IMR-90 (cell line): Measurements from ENCODE around the gene CADM3. TPM values are rescaled to one million over a fixed set of nuclear protein-coding genes. Genes with fewer than 3 reads are reported as not detected.

Experiments
- ATAC-seq: fragments of 200-7000 bp; cut with Tn5 transposase; 2 replicates; pipeline ENCODE4 v1.9.1; 2020; ENCODE audit warnings: low read depth, mild to moderate bottlenecking, moderate library complexity
- BruUV-seq: library from RNA; stranded (reverse); fragments of 400-500 nt; replicated peaks from 2 replicates; lab custom pipeline; 2021; lab: Mats Ljungman, UMichigan
- CTCF ChIA-PET: fragments of 300-600 bp; formaldehyde crosslinking; extraction: SDS; loops from one replicate; lab custom pipeline; 2021; ENCODE audit warnings: antibody characterized with exemption; lab: Yijun Ruan, JAX
- POLR2A ChIA-PET: fragments of 300-600 bp; sonication (Branson Sonifier 250); formaldehyde crosslinking; loops from one replicate; lab custom pipeline; 2022; ENCODE audit warnings: antibody characterized with exemption; ENCODE audit not compliant: unreplicated experiment; lab: Charles Lee
- DNase-seq: peaks from one replicate; pipeline ENCODE4 v3.0.0; 2013
- H2AFZ ChIP-seq: replicated peaks from 2 replicates; pipeline ENCODE3; 2013; ENCODE audit warnings: low read length, mild to moderate bottlenecking; ENCODE audit not compliant: poor library complexity
- H2AK5ac ChIP-seq: 2 replicates; pipeline ENCODE4 v1.6.1; 2013; ENCODE audit warnings: low read depth, low read length, inconsistent platforms
- H2AK9ac ChIP-seq: replicated peaks from 2 replicates; pipeline ENCODE3; 2013; ENCODE audit warnings: mild to moderate bottlenecking, low read depth, low read length, moderate library complexity; ENCODE audit not compliant: poor library complexity
- H2BK120ac ChIP-seq: 2 replicates; pipeline ENCODE4 v1.6.1; 2013; ENCODE audit warnings: low read depth, low read length, inconsistent platforms
- H2BK15ac ChIP-seq: 3 replicates; pipeline ENCODE4 v1.6.1; 2013; ENCODE audit warnings: low read depth, low read length, inconsistent platforms
- H2BK20ac ChIP-seq: 2 replicates; pipeline ENCODE4 v1.6.1; 2013; ENCODE audit warnings: low read depth, mild to moderate bottlenecking, inconsistent platforms, low read length, moderate library complexity
- H2BK5ac ChIP-seq: 2 replicates; pipeline ENCODE4 v1.6.1; 2013; ENCODE audit warnings: mild to moderate bottlenecking, low read depth, low read length, inconsistent platforms; ENCODE audit not compliant: poor library complexity, severe bottlenecking
- H3K14ac ChIP-seq: replicated peaks from 2 replicates; pipeline ENCODE4 v1.6.1; 2013; ENCODE audit warnings: low read depth, low read length, inconsistent platforms
- H3K18ac ChIP-seq: 2 replicates; pipeline ENCODE4 v1.6.1; 2013; ENCODE audit warnings: low read depth, low read length, control low read depth
- H3K23ac ChIP-seq: 2 replicates; pipeline ENCODE4 v1.6.1; 2013; ENCODE audit warnings: low read depth, low read length, inconsistent platforms
- H3K27ac ChIP-seq: 2 replicates; pipeline ENCODE4 v1.5.1; 2013; ENCODE audit warnings: mild to moderate bottlenecking, control low read depth, low read length; ENCODE audit not compliant: insufficient read depth
- H3K27me3 ChIP-seq: 2 replicates; pipeline ENCODE4 v1.6.1; 2013; ENCODE audit warnings: low read length; ENCODE audit not compliant: control insufficient read depth, insufficient read depth
- H3K36me3 ChIP-seq: 2 replicates; pipeline ENCODE4 v1.6.1; 2013; ENCODE audit warnings: low read length, mixed read lengths; ENCODE audit not compliant: control insufficient read depth, insufficient read depth
- H3K4ac ChIP-seq: 2 replicates; pipeline ENCODE4 v1.6.1; 2013; ENCODE audit warnings: low read depth, low read length, inconsistent platforms
- H3K4me1 ChIP-seq: 2 replicates; pipeline ENCODE4 v1.6.1; 2013; ENCODE audit warnings: low read length, mixed read lengths; ENCODE audit not compliant: control insufficient read depth, insufficient read depth
- H3K4me2 ChIP-seq: 2 replicates; pipeline ENCODE4 v1.6.1; 2013; ENCODE audit warnings: low read depth, mild to moderate bottlenecking, control low read depth, low read length, moderate library complexity
- H3K4me3 ChIP-seq: 2 replicates; pipeline ENCODE4 v1.5.1; 2013; ENCODE audit warnings: low read depth, mild to moderate bottlenecking, control low read depth, low read length, moderate library complexity; ENCODE audit not compliant: insufficient read depth
- H3K56ac ChIP-seq: 2 replicates; pipeline ENCODE4 v1.6.1; 2013; ENCODE audit warnings: low read length, inconsistent platforms; ENCODE audit not compliant: insufficient read depth; ENCODE audit errors: extremely low read depth
- H3K79me1 ChIP-seq, 2 experiments: 2 replicates each; pipeline ENCODE4 v1.6.1; 2013; ENCODE audit warnings: low read length in 2 of 2, inconsistent platforms in 1 of 2, low read depth in 1 of 2
- H3K9ac ChIP-seq: 2 replicates; pipeline ENCODE4 v1.6.1; 2013; ENCODE audit warnings: low read depth, low read length, control low read depth
- H3K9me1 ChIP-seq: 2 replicates; pipeline ENCODE4 v1.6.1; 2013; ENCODE audit warnings: low read length, inconsistent platforms; ENCODE audit not compliant: insufficient read depth
- H3K9me3 ChIP-seq: 2 replicates; pipeline ENCODE4 v1.6.1; 2013; ENCODE audit warnings: low read length; ENCODE audit not compliant: control insufficient read depth, insufficient read depth
- H4K20me1 ChIP-seq: 2 replicates; pipeline ENCODE4 v1.6.1; 2013; ENCODE audit warnings: low read length, inconsistent platforms; ENCODE audit not compliant: insufficient read depth
- H4K5ac ChIP-seq: 2 replicates; pipeline ENCODE4 v1.6.1; 2013; ENCODE audit warnings: mild to moderate bottlenecking, low read depth, low read length, control low read depth
- H4K8ac ChIP-seq, 2 experiments: 2 replicates each; pipeline ENCODE4 v1.6.1; 2013; ENCODE audit warnings: low read depth in 2 of 2, low read length in 2 of 2, control low read depth in 1 of 2, inconsistent platforms in 1 of 2
- H4K91ac ChIP-seq: 2 replicates; pipeline ENCODE4 v1.6.1; 2013; ENCODE audit warnings: low read depth, low read length, inconsistent platforms; ENCODE audit not compliant: insufficient read depth
- BHLHE40 ChIP-seq: fragments of 150-350 bp; IDR thresholded peaks from 2 replicates; pipeline ENCODE4 v1.6.1; 2016; ENCODE audit warnings: mild to moderate bottlenecking, low read depth, low read length
- CEBPB ChIP-seq: IDR thresholded peaks from 2 replicates; pipeline ENCODE4 v1.6.1; 2012; ENCODE audit warnings: low read depth, low read length, improper control_type of control experiment
- CHD1 ChIP-seq: IDR thresholded peaks from 2 replicates; pipeline ENCODE4 v1.6.1; 2012; ENCODE audit warnings: low read depth, low read length, improper control_type of control experiment
- CTCF ChIP-seq: conservative IDR thresholded peaks from 2 replicates; pipeline ENCODE4 v1.5.1; 2012; ENCODE audit warnings: mild to moderate bottlenecking, low read depth, low read length, improper control_type of control experiment
- ELK1 ChIP-seq: fragments of 150-350 bp; IDR thresholded peaks from 2 replicates; pipeline ENCODE4 v1.6.1; 2016; ENCODE audit warnings: low read depth, mild to moderate bottlenecking, low read length, moderate library complexity, borderline replicate concordance
- FOS ChIP-seq: fragments of 150-350 bp; IDR thresholded peaks from 2 replicates; pipeline ENCODE4 v1.6.1; 2016; ENCODE audit warnings: low read depth, low read length
- MAFK ChIP-seq: IDR thresholded peaks from 2 replicates; pipeline ENCODE4 v1.6.1; 2012; ENCODE audit warnings: low read depth, low read length, improper control_type of control experiment
- MAZ ChIP-seq: IDR thresholded peaks from 2 replicates; pipeline ENCODE4 v1.6.1; 2012; ENCODE audit warnings: low read depth, mild to moderate bottlenecking, low read length, improper control_type of control experiment, moderate library complexity, borderline replicate concordance
- MXI1 ChIP-seq: IDR thresholded peaks from 2 replicates; pipeline ENCODE4 v1.6.1; 2012; ENCODE audit warnings: low read depth, mild to moderate bottlenecking, low read length, moderate library complexity, borderline replicate concordance
- NFE2L2 ChIP-seq: fragments of 150-350 bp; IDR thresholded peaks from 2 replicates; pipeline ENCODE4 v1.6.1; 2016; ENCODE audit warnings: low read depth, mild to moderate bottlenecking, low read length
- POLR2A ChIP-seq: IDR thresholded peaks from 2 replicates; pipeline ENCODE4 v1.6.1; 2012; ENCODE audit warnings: mild to moderate bottlenecking, low read depth, low read length
- RAD21 ChIP-seq: IDR thresholded peaks from 2 replicates; pipeline ENCODE4 v1.6.1; 2012; ENCODE audit warnings: low read length, improper control_type of control experiment
- RCOR1 ChIP-seq: IDR thresholded peaks from 2 replicates; pipeline ENCODE4 v1.6.1; 2012; ENCODE audit warnings: mild to moderate bottlenecking, low read length, improper control_type of control experiment; ENCODE audit not compliant: insufficient replicate concordance
- RFX5 ChIP-seq: IDR thresholded peaks from 2 replicates; pipeline ENCODE4 v1.8.0; 2012; ENCODE audit warnings: low read depth, mild to moderate bottlenecking, low read length, moderate library complexity
- SMC3 ChIP-seq: fragments of 150-350 bp; IDR thresholded peaks from 2 replicates; pipeline ENCODE4 v1.6.1; 2016; ENCODE audit warnings: low read depth, mild to moderate bottlenecking, antibody characterized with exemption, low read length, moderate library complexity
- WGBS, 2 experiments: methylation state at CpG; one replicate each; pipeline versions ENCODE4 v1.1.5 to v1.1.7; 2013; ENCODE audit warnings: missing lambda C conversion rate in 2 of 2; ENCODE audit not compliant: insufficient read length in 1 of 2; ENCODE audit errors: extremely low coverage in 2 of 2; 5-methylcytosine and 5-hydroxymethylcytosine counted together
- dilution Hi-C: fragments of 300-500 bp; cut with HindIII; formaldehyde crosslinking; loops from one replicate; pipeline ENCODE4 v1.14.3; 2018; ENCODE audit warnings: low sequenced_read_pairs; ENCODE audit not compliant: unreplicated experiment
- in situ Hi-C: fragments of 300-500 bp; cut with MboI; formaldehyde crosslinking; loops from 3 replicates; pipeline ENCODE4 v1.14.3; 2019; ENCODE audit warnings: low sequenced_read_pairs, inconsistent platforms, mixed read lengths
- intact Hi-C: fragments of 100-400 bp; cut with micrococcal nuclease; formaldehyde crosslinking; loops from 2 replicates; pipeline ENCODE4 v1.10.0; 2022
- polyA plus RNA-seq, 3 experiments: library from polyadenylated mRNA; depleted of rRNA; stranded (reverse); fragments of >200 nt; gene quantifications; 2 replicates each; pipeline ENCODE4 v1.2.3, GENCODE V29; 2012; ENCODE audit warnings: low replicate concordance in 1 of 3
- total RNA-seq: library from RNA; depleted of rRNA; stranded (reverse); fragments of >200 nt; gene quantifications from 2 replicates; pipeline ENCODE4 v1.2.3, GENCODE V29; 2012
- TF ChIP-seq, protein P1 (sequence below): fragments of 150-350 bp; IDR thresholded peaks from 2 replicates; pipeline ENCODE4 v1.6.1; 2017; ENCODE audit warnings: mild to moderate bottlenecking, antibody characterized with exemption, low read length, low read depth

The CADM3 gene
- total and polyA plus RNA-seq, 2 of the 4 experiments (the other 2 are of a cell fraction), result not detected

- H3K18ac ChIP-seq, result no peak overlapping the region
- H4K91ac ChIP-seq, result no peak overlapping the region
- H4K5ac ChIP-seq, result no peak overlapping the region
- H3K36me3 ChIP-seq, result no peaks in the 10 kb centered on the region
- dilution Hi-C loops, result no loop called here
- no peak overlapping the region for H3K14ac ChIP-seq
- H3K27ac ChIP-seq, result no peak overlapping the region
- H3K4me3 ChIP-seq, result no peak overlapping the region
- H3K4me1 ChIP-seq, result no peaks in the 10 kb centered on the region
- ChIA-PET CTCF (interaction anchor here (1.2 kb wide), 1 partner anchor 19 kb away, joined by 4 read pairs; no protein-coding TSS in a partner anchor), POLR2A (no interaction called here)
- DNase-seq (no peak), ATAC-seq (no peak)
- H3K9ac ChIP-seq, result no peak overlapping the region
- no peak overlapping the region for H3K56ac ChIP-seq
- no peak overlapping the region for H4K8ac ChIP-seq
- H2BK15ac ChIP-seq, result no peak overlapping the region
- no peak overlapping the region for H2BK20ac ChIP-seq
- no peaks in the 10 kb centered on the region for H4K20me1 ChIP-seq
- H2BK5ac ChIP-seq, result no peak overlapping the region
- H3K9me1 ChIP-seq, result no peaks in the 10 kb centered on the region
- in situ Hi-C loops, result no loop called here
- no peaks in the 10 kb centered on the region for H3K9me3 ChIP-seq
- H2BK120ac ChIP-seq, result no peak overlapping the region
- no peak overlapping the region for H2AK5ac ChIP-seq
- intact Hi-C loops, result no loop called here
- TF ChIP-seq NFE2L2 (no peak), SMC3 (no peak), MXI1 (no peak), RAD21 (no peak), MAZ (no peak), POLR2A (no peak), RFX5 (no peak), CEBPB (no peak), RCOR1 (no peak), FOS (no peak), ELK1 (no peak), CTCF (no peak), MAFK (no peak), BHLHE40 (no peak), CHD1 (no peak)
- TF ChIP-seq, protein P1, sequence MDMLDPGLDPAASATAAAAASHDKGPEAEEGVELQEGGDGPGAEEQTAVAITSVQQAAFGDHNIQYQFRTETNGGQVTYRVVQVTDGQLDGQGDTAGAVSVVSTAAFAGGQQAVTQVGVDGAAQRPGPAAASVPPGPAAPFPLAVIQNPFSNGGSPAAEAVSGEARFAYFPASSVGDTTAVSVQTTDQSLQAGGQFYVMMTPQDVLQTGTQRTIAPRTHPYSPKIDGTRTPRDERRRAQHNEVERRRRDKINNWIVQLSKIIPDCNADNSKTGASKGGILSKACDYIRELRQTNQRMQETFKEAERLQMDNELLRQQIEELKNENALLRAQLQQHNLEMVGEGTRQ, result no peak
- no peaks in the 10 kb centered on the region for H3K27me3 ChIP-seq
- H2AFZ ChIP-seq, result no peak overlapping the region
- no peak overlapping the region for H2AK9ac ChIP-seq
- no peak overlapping the region for H3K4me2 ChIP-seq
- no peak overlapping the region for H3K4ac ChIP-seq
- H3K23ac ChIP-seq, result no peak overlapping the region
- no TSS peak for BruUV-seq
- no peaks in the 10 kb centered on the region for H3K79me1 ChIP-seq
- no CpG with 5 or more reads among the region's 1 CpG for WGBS, 2 experiments
Measured at GRCh38 chr1:159229896-159230295, 58.5 kb downstream of the CADM3 start.
